Chondrocyte (in vitro differentiated cells): ENCODE results near the gene TNFRSF4. TPM values are rescaled to one million over a fixed set of nuclear protein-coding genes. Genes with fewer than 3 reads are reported as not detected.

Experiments used
- DNase-seq: peaks from one replicate; pipeline ENCODE4 v3.0.0; 2021; ENCODE audit warnings: mixed read lengths, low spot score
- H3K27ac Mint-ChIP-seq: one replicate; pipeline ENCODE4 v1.8.0; 2021; ENCODE audit warnings: mild to moderate bottlenecking, moderate library complexity, mixed read lengths; ENCODE audit not compliant: unreplicated experiment
- H3K27me3 Mint-ChIP-seq: 2 replicates; pipeline ENCODE4 v1.8.0; 2021; ENCODE audit warnings: low read depth, mixed read lengths
- H3K36me3 Mint-ChIP-seq: 2 replicates; pipeline ENCODE4 v1.8.0; 2021; ENCODE audit warnings: low read depth, mixed read lengths
- H3K4me1 Mint-ChIP-seq: 2 replicates; pipeline ENCODE4 v1.8.0; 2021; ENCODE audit warnings: low read depth, mild to moderate bottlenecking, mixed read lengths
- H3K4me3 Mint-ChIP-seq: one replicate; pipeline ENCODE4 v1.8.0; 2021; ENCODE audit warnings: mild to moderate bottlenecking, moderate library complexity, mixed read lengths; ENCODE audit not compliant: unreplicated experiment
- H3K9me3 Mint-ChIP-seq: 2 replicates; pipeline ENCODE4 v1.8.0; 2021; ENCODE audit warnings: low read depth, mixed read lengths
- CTCF ChIP-seq: fragments of 200-600 bp; sonication (generic); IDR thresholded peaks from 2 replicates; pipeline ENCODE4 v1.5.0; 2021; ENCODE audit warnings: antibody characterized with exemption, mild to moderate bottlenecking, moderate library complexity
- total RNA-seq: library from RNA; stranded (reverse); gene quantifications from 3 replicates; pipeline ENCODE4 v1.2.1, GENCODE V29; 2021

Gene TNFRSF4
- total RNA-seq, 1 donor from 2014 or later = not detected

GRCh38 chr1:1222575-1223225 is 8.7 kb upstream of the TNFRSF4 start:
- H3K36me3 Mint-ChIP-seq = peaks cover 26% of the 10 kb centered on the region
- no peak for DNase-seq
- no peak overlapping the region for H3K4me3 Mint-ChIP-seq
- no peaks in the 10 kb centered on the region for H3K9me3 Mint-ChIP-seq
- no peak for TF ChIP-seq CTCF
- no peak overlapping the region for H3K27ac Mint-ChIP-seq
- H3K4me1 Mint-ChIP-seq = no peaks in the 10 kb centered on the region
- no peaks in the 10 kb centered on the region for H3K27me3 Mint-ChIP-seq

- H3K27me3 Mint-ChIP-seq = no peaks in the 10 kb centered on the region
Observed at GRCh38 chr1:1221887-1222574, 8.1 kb upstream of the TNFRSF4 start.

GRCh38 chr1:1220197-1220596 is 6.2 kb upstream of the TNFRSF4 start:
- H3K36me3 Mint-ChIP-seq = peaks cover 23% of the 10 kb centered on the region
- H3K4me1 Mint-ChIP-seq = no peaks in the 10 kb centered on the region
- H3K9me3 Mint-ChIP-seq = no peaks in the 10 kb centered on the region
- H3K4me3 Mint-ChIP-seq = no peak overlapping the region
- no peaks in the 10 kb centered on the region for H3K27me3 Mint-ChIP-seq
- DNase-seq = no peak
- TF ChIP-seq CTCF = no peak
- H3K27ac Mint-ChIP-seq = no peak overlapping the region

More at GRCh38 chr1:1221887-1222574, 8.1 kb upstream of the TNFRSF4 start:
- Mint-ChIP-seq H3K4me1 (no peaks in the 10 kb centered on the region), H3K36me3 (peaks cover 26% of the 10 kb centered on the region), H3K9me3 (no peaks in the 10 kb centered on the region), H3K4me3 (no peak overlapping the region), H3K27ac (no peak overlapping the region)
- TF ChIP-seq CTCF = no peak
- no peak for DNase-seq

GRCh38 chr1:1219341-1219740 is 5.4 kb upstream of the TNFRSF4 start:
- no peak for DNase-seq
- Mint-ChIP-seq H3K27ac (no peak overlapping the region), H3K9me3 (no peaks in the 10 kb centered on the region), H3K4me1 (no peaks in the 10 kb centered on the region), H3K36me3 (peaks cover 23% of the 10 kb centered on the region), H3K4me3 (no peak overlapping the region), H3K27me3 (no peaks in the 10 kb centered on the region)
- TF ChIP-seq CTCF = no peak

- peaks cover 21% of the 10 kb centered on the region for H3K36me3 Mint-ChIP-seq
- H3K4me1 Mint-ChIP-seq = no peaks in the 10 kb centered on the region
- H3K27ac Mint-ChIP-seq = no peak overlapping the region
- no peaks in the 10 kb centered on the region for H3K27me3 Mint-ChIP-seq
- H3K9me3 Mint-ChIP-seq = no peaks in the 10 kb centered on the region
- DNase-seq = no peak
- TF ChIP-seq CTCF = no peak
- H3K4me3 Mint-ChIP-seq = no peak overlapping the region
Observed at GRCh38 chr1:1218524-1219200, 4.7 kb upstream of the TNFRSF4 start.
